ENCODE results near the gene LCE1E.

The LCE1E gene

DNA sequence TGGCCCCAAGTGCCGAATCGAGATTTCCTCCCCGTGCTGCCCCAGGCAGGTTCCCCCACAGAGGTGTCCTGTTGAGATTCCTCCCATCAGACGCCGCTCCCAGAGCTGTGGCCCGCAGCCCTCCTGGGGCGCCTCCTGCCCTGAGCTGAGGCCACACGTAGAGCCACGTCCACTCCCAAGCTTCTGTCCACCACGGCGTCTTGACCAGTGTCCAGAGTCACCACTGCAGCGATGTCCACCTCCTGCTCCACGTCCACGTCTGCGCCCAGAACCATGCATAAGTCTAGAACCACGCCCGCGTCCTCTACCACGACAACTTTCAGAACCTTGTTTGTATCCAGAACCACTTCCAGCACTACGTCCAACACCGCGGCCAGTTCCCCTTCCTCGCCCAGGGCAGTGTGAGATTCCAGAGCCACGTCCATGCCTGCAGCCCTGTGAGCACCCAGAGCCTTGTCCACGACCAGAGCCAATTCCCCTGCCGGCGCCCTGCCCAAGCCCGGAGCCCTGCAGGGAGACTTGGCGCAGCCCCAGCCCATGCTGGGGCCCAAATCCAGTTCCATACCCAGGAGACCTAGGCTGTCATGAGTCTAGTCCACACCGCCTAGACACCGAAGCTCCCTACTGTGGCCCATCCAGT is 25.4 kb upstream of the LCE1E start:
- no peak for TF ChIP-seq ZFX (IDR thresholded peaks at IDR 0.05; ENCODE audit: borderline replicate concordance)
- TF ChIP-seq, protein P1, sequence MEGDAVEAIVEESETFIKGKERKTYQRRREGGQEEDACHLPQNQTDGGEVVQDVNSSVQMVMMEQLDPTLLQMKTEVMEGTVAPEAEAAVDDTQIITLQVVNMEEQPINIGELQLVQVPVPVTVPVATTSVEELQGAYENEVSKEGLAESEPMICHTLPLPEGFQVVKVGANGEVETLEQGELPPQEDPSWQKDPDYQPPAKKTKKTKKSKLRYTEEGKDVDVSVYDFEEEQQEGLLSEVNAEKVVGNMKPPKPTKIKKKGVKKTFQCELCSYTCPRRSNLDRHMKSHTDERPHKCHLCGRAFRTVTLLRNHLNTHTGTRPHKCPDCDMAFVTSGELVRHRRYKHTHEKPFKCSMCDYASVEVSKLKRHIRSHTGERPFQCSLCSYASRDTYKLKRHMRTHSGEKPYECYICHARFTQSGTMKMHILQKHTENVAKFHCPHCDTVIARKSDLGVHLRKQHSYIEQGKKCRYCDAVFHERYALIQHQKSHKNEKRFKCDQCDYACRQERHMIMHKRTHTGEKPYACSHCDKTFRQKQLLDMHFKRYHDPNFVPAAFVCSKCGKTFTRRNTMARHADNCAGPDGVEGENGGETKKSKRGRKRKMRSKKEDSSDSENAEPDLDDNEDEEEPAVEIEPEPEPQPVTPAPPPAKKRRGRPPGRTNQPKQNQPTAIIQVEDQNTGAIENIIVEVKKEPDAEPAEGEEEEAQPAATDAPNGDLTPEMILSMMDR (IDR thresholded peaks at IDR 0.05): no peak
- no peak overlapping the region for H3K27ac ChIP-seq

DNA sequence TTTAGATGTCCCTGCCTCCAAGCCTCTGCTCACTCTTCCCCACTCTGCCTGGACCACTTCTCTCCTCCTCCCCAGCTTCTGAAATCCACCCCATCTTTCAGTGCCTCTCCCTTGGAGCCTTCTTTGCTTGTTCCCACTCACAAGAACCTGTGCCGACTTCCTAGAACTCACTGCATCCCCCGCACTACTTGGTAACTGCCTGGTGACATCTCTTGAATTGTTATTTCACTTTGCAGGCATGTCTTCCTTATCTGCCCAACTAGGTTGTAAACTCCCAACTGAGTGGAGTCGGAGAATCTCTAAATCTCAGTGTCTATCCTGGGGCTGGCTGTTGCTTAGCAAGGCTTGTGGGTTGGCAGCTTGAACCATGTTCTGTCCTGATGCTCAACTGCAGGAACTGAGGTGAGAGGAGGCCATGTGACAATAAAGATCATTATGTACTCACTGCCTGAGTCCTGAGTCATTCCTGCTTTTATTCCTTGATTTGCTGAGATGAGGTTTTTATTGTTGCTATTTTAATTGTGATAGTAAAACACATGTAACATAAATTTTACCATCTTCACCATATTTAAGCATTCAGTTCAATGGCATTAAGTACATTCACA is 24.3 kb upstream of the LCE1E start:
- H3K27ac ChIP-seq: no peak overlapping the region
- no peak for TF ChIP-seq ZFX (IDR thresholded peaks at IDR 0.05; ENCODE audit: borderline replicate concordance)
- TF ChIP-seq, protein P1 (IDR thresholded peaks at IDR 0.05): no peak

DNA sequence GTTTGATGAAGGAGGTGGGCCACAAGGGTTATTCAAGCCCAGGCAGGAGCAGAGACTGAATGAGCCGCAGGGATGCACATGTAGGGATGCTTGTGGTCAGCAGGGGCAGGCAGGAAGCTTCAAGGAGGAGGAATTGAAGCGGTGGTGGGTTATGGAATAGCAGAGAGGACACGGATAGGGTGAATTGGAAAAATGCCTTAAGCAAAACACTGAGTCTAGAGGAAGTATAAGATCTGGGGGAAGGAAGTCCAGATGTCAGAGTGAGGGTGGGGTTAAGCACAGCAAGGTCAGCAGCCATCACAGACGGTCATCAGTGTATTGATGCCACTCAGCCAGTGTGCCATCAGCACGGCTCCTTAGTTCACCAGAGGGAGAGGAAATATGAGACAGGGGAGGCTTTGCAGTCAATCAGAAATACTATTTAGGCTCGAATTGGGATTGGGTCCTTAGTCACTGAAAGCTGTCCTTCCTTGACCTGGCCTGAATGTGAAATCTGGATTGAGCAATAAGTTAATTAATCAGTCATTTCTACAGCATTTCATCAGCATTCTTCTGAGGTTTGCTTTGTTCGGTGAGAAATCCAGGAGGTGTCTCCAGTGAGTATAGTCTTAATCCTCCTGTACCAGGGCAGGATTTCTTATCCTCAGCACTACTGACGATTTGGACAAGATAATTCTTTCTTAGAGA is 17.1 kb upstream of the LCE1E start:
- H3K27ac ChIP-seq: no peak overlapping the region
- TF ChIP-seq, protein P1 (IDR thresholded peaks at IDR 0.05): no peak
- no peak for TF ChIP-seq ZFX (IDR thresholded peaks at IDR 0.05; ENCODE audit: borderline replicate concordance)

DNA sequence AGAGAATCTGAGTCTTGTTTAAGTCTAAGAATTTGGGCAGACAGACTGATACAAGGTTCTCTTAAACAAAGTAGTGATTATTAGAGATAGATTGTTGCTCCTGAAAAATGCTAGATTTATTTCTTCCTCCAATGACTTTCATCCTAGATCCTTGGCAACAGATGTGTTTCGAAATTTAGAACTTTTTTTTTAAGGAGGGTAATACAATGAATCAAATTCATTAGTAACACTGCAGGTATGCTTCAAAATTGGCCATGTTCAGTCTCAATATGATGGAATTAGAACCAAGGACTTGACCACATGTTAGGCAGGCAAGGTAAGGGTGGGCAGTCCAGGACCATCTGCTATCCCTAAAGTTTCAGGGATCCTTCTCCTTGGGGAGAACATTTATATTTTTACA is 15.6 kb upstream of the LCE1E start:
- TF ChIP-seq, protein P1 (IDR thresholded peaks at IDR 0.05): no peak
- no peak for TF ChIP-seq ZFX (IDR thresholded peaks at IDR 0.05; ENCODE audit: borderline replicate concordance)
- no peak overlapping the region for H3K27ac ChIP-seq

DNA sequence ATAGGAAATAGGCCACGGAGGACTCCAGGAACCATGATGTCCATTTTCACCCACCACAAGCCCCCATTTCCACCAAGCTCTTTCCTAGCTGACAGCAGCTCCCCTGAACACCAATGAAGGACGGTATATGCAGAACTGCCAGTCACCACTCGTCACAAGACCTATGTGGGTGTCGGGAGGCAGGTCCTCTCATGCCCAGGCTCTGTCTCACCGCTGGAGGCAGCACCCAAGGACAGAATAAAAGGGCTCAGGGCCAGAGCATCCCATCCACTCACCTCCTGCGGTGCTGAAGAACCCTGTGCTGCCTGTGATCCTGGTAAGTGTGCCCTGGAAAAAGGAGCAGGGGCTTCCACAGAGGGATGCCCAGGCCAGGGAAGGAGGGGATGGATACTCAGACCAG is 11.2 kb upstream of the LCE1E start, which contains the start of gene LCE1F:
TSS of gene LCE1F (plus strand) at position 266 of the 400 bp plus-strand sequence. CDS start 1,232 bp downstream, outside the sequence.
- TF ChIP-seq, protein P1 (IDR thresholded peaks at IDR 0.05): no peak
- TF ChIP-seq ZFX (IDR thresholded peaks at IDR 0.05; ENCODE audit: borderline replicate concordance): no peak
- H3K27ac ChIP-seq: no peak within 1 kb of the TSS

DNA sequence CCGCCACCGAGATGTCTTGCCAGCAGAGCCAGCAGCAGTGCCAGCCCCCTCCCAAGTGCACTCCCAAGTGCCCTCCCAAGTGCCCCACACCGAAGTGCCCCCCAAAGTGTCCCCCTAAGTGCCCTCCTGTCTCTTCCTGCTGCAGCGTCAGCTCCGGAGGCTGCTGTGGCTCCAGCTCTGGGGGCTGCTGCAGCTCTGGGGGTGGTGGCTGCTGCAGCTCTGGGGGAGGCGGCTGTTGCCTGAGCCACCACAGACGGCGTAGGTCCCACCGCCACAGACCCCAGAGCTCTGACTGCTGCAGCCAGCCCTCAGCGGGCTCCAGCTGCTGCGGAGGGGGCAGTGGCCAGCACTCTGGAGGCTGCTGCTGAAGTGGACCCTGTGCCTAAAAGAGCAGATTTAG is 9.7 kb upstream of the LCE1E start:
- no peak overlapping the region for H3K27ac ChIP-seq
- no peak for TF ChIP-seq ZFX (IDR thresholded peaks at IDR 0.05; ENCODE audit: borderline replicate concordance)
- TF ChIP-seq, protein P1 (IDR thresholded peaks at IDR 0.05): no peak
